ENCODE results near the gene NBR1.
"Not testable (repeated sequence)": the region's sequence is repeated elsewhere in the genome, so short reads cannot be mapped to it uniquely, and the experiment has no call there.

NBR1 gene

DNA sequence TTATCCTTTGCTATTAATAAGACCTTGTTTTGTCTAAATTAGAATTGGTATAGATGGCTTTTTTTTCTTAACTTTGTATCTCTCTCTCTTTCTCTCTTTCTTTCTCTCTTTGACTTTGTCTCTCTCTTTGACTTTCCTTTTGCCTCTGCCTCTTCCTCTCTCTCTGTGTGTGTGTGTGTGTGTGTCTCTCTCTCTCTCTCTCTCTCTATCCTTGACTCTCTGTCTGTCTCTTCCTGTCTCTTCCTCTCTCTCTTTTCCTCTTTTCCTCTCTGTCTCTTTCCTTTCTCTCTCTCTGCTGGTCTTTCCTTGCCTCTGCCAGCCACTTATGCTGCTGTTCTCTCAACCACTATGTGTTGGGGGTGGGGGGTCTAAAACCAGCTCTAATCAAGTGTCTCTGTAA is 5.0 kb upstream of the NBR1 start:
- not testable (repeated sequence) for H3K27ac ChIP-seq (ENCODE audit: low read depth, low read length); H3K4me1 ChIP-seq (ENCODE audit: control insufficient read depth, insufficient read depth, low read length); H3K4me3 ChIP-seq (ENCODE audit: low read depth, low read length); H3K9ac ChIP-seq (ENCODE audit: low read depth, low read length); H3K9me3 ChIP-seq (ENCODE audit: control insufficient read depth, insufficient read depth, low read length); H3K36me3 ChIP-seq (ENCODE audit: control insufficient read depth, insufficient read depth, low read length); H3K27me3 ChIP-seq (ENCODE audit: control insufficient read depth, insufficient read depth, low read length)

DNA sequence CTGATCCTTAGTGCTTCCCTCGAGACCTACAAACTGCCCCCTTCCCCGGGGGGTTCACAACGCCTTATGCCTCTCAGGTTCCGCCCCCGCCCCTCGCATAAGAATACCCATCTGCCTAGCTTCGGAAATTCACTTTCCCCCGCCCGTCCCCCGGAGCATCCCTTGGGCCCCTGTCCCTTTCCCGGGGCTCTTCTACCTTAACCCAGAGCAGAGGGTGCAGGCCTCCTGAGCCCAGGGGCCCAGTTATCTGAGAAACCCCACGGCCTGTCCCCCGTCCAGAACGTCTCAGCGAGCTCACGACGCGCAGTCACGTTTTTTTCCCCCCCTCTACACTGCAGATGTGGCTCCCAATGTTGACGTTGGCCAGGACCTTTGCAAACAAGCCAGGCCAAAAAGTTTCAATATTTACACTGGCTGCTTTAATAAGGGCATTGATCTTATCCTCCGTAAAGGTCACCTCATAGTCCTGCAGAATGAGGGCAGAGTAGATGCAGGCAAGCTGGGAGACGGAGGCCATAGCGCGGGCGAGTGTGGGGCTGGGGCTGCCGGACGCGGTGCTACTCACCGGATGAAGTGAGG is 1.4 kb upstream of the NBR1 start:
- Histone ChIP-seq H3K27me3 (ENCODE audit: control insufficient read depth, insufficient read depth, low read length) (no peaks in the 10 kb centered on the region), H3K9ac (ENCODE audit: low read depth, low read length) (peak overlapping the region; percentile 49), H3K27ac (ENCODE audit: low read depth, low read length) (peak overlapping the region; percentile 96), H3K36me3 (ENCODE audit: control insufficient read depth, insufficient read depth, low read length) (no peaks in the 10 kb centered on the region), H3K4me3 (ENCODE audit: low read depth, low read length) (peak overlapping the region; percentile 84), H3K4me1 (ENCODE audit: control insufficient read depth, insufficient read depth, low read length) (peaks cover 6% of the 10 kb centered on the region; the same call in 1 of the 2 replicates), H3K9me3 (ENCODE audit: control insufficient read depth, insufficient read depth, low read length) (no peaks in the 10 kb centered on the region)

DNA sequence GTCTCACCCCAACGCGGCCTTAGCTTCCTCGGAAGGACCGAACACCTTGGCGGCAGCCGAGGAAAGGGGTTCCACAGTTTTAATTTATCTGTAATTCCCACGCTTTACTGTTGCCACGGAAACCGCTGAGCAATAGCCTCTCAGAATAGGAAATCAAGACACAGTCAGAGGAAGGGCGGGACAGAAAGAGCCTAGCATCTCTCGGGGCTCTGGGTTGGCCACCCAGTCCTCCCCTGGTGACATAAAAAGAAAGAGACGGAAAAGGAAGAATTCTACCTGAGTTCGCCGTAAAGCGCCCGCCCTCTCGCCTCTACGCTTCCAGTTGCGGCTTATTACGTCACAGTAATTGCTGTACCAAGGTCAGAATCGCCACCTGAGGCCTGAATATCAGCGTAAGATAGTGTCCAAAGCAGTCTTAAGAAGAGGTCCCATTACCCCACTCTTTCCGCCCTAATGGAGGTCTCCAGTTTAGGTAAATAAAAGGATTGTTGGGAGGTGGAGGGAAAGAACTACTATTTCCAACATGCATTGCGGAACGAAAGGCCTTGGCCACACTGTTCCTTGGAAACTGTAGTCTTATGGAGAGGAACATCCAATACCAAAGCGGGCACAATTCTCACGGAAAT is 761 bp upstream of the NBR1 start:
- no peaks in the 10 kb centered on the region for H3K36me3 ChIP-seq (ENCODE audit: control insufficient read depth, insufficient read depth, low read length)

DNA sequence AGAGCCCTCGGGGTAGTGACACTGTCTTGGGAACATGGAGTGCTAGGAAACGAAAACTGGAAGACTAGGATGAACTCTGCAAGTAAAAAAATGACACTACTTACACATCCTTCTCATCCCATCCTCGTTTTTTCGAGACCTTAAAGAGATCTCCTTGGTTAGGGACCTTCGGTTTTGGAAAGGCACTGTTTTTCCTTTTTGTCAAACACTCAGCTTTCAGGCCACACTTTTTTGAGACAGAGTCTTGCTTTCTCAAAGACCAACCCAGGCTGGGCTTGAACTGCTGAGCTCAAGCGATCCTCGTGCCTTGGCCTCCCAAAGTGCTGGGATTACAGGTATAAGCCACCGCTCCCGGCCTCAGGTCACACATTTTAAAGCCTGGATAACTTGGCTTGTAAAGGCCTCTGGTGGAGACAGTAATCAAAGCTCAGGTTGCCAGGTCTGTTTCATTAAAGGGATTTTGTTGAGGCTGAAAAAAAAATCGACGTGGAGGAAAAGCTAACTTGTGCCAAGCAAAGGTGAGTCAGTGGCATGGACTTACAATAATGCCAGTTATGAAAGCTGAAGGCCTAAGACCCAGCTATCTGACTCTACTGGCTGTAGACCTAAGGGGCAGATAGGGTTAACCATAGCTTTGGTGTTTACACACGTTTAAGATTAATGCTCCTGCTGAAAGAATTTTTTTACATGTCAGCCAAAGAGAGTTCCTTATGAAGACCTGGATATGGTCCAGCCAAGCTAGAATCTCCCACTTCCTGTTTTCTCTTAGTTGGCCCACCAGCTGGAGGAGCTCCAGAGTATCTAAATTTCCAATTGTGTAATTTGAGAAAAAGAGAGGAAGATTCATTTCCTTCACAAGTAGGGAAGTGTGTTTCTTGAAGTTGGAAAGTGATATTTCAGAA is 823 bp downstream of the NBR1 start:
- Histone ChIP-seq H3K9me3 (ENCODE audit: control insufficient read depth, insufficient read depth, low read length) (no peaks in the 10 kb centered on the region), H3K36me3 (ENCODE audit: control insufficient read depth, insufficient read depth, low read length) (peaks cover 13% of the 10 kb centered on the region), H3K4me3 (ENCODE audit: low read depth, low read length) (peak overlapping the region; percentile 84), H3K9ac (ENCODE audit: low read depth, low read length) (peak overlapping the region; percentile 19), H3K27me3 (ENCODE audit: control insufficient read depth, insufficient read depth, low read length) (no peaks in the 10 kb centered on the region), H3K4me1 (ENCODE audit: control insufficient read depth, insufficient read depth, low read length) (peaks cover 6% of the 10 kb centered on the region; the same call in 1 of the 2 replicates), H3K27ac (ENCODE audit: low read depth, low read length) (peak overlapping the region; percentile 96)

More for the DNA sequence above, 761 bp upstream of the NBR1 start:
- Histone ChIP-seq H3K4me1 (ENCODE audit: control insufficient read depth, insufficient read depth, low read length) (peaks cover 6% of the 10 kb centered on the region; the same call in 1 of the 2 replicates), H3K9me3 (ENCODE audit: control insufficient read depth, insufficient read depth, low read length) (no peaks in the 10 kb centered on the region), H3K9ac (ENCODE audit: low read depth, low read length) (peak overlapping the region; percentile 76), H3K27ac (ENCODE audit: low read depth, low read length) (peak overlapping the region; percentile 96), H3K27me3 (ENCODE audit: control insufficient read depth, insufficient read depth, low read length) (no peaks in the 10 kb centered on the region), H3K4me3 (ENCODE audit: low read depth, low read length) (peak overlapping the region; percentile 84)

DNA sequence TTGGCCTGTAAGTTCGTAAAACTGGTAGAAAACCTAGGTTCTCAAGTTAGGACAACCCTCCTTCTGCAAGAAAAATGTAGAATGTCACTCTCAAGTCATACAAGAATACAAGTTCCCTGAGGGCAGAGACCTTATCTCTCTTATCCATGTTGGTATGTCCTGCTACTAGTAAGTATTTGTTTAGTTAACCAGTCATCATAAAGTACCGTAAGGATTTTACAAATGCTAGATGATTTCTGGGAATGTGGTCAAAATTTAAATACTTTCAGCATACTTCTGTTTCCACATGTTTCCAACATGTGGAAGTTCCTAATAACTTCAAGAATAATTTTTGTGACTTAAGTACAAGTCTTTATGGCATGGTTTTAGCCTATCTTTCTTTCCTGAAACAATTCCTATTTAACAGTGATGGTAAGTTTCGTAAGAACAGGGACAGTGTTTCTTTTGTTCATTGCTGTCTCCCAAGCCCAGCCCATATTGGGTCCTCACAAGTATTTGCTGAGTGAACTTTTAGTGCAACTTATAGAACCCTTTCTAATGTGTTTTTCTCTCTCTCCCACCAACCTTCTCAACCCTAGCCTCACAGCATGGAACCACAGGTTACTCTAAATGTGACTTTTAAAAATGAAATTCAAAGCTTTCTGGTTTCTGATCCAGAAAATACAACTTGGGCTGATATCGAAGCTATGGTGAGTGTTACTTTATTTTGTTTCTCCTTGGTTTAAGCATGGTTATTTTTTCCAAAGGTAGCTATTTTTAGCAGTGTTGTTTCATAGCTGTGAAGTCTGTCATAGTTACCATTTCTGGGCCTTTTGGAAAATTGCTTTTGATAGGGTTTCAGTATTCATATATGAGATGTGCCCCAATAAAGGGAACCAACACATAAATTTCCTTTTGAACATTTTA is 4.5 kb downstream of the NBR1 start:
- no peak overlapping the region for H3K27ac ChIP-seq (ENCODE audit: low read depth, low read length)
- H3K4me1 ChIP-seq (ENCODE audit: control insufficient read depth, insufficient read depth, low read length) = peaks cover 6% of the 10 kb centered on the region; the same call in 1 of the 2 replicates
- no peaks in the 10 kb centered on the region for H3K27me3 ChIP-seq (ENCODE audit: control insufficient read depth, insufficient read depth, low read length)
- H3K9me3 ChIP-seq (ENCODE audit: control insufficient read depth, insufficient read depth, low read length) = no peaks in the 10 kb centered on the region
- H3K9ac ChIP-seq (ENCODE audit: low read depth, low read length) = no peak overlapping the region
- no peak overlapping the region for H3K4me3 ChIP-seq (ENCODE audit: low read depth, low read length)
- peaks cover 45% of the 10 kb centered on the region for H3K36me3 ChIP-seq (ENCODE audit: control insufficient read depth, insufficient read depth, low read length)

DNA sequence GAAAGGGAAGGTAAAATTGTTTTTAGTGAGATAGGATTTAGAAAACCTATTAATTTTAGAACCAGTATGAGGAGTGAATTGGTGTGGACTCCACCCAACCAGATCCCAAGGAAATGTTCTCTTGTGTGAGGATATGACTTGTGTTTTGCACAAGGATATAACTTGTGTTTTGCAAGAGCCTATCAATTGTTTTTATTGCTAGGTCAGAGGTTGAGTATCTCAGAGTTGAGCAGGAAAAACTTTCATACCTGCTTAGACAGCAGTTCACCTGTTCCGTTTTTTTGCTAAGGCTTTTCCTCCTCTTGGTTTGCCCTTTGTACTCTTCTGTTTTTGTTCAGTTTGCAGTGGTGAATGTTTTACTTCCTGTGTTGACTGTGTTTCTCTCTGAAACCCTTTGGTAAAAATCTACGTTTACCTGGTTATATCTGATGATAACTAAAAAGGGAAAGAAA is 5.1 kb downstream of the NBR1 start:
- no peaks in the 10 kb centered on the region for H3K27me3 ChIP-seq (ENCODE audit: control insufficient read depth, insufficient read depth, low read length)
- no peak overlapping the region for H3K9ac ChIP-seq (ENCODE audit: low read depth, low read length)
- H3K27ac ChIP-seq (ENCODE audit: low read depth, low read length) = no peak overlapping the region
- H3K4me3 ChIP-seq (ENCODE audit: low read depth, low read length) = no peak overlapping the region
- no peaks in the 10 kb centered on the region for H3K9me3 ChIP-seq (ENCODE audit: control insufficient read depth, insufficient read depth, low read length)
- peaks cover 51% of the 10 kb centered on the region for H3K36me3 ChIP-seq (ENCODE audit: control insufficient read depth, insufficient read depth, low read length)
- peaks cover 6% of the 10 kb centered on the region; the same call in 1 of the 2 replicates for H3K4me1 ChIP-seq (ENCODE audit: control insufficient read depth, insufficient read depth, low read length)

DNA sequence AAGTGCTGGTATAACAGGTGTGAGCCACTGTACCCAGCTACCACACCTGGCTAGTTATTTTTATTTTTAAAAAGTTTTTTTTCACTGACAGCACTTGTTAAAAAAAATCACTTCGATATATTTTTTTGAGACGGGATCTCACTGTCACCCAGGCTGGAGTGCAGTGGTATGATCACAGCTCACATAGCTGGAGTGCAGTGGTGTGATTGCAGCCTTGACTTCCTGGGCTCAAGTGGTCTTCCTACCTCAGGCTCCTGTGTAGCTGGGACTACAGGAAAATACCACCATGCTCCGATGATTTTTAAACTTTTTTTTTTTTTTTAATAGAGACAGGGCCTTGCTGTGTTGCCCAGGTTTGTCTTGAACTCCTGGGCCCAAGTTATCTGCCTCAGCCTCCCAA is 12.9 kb downstream of the NBR1 start:
- H3K27ac ChIP-seq (ENCODE audit: low read depth, low read length) = no peak overlapping the region
- H3K36me3 ChIP-seq (ENCODE audit: control insufficient read depth, insufficient read depth, low read length) = peaks cover 29% of the 10 kb centered on the region
- H3K4me1 ChIP-seq (ENCODE audit: control insufficient read depth, insufficient read depth, low read length) = no peaks in the 10 kb centered on the region
- no peak overlapping the region for H3K4me3 ChIP-seq (ENCODE audit: low read depth, low read length)
- H3K9me3 ChIP-seq (ENCODE audit: control insufficient read depth, insufficient read depth, low read length) = no peaks in the 10 kb centered on the region
- no peaks in the 10 kb centered on the region for H3K27me3 ChIP-seq (ENCODE audit: control insufficient read depth, insufficient read depth, low read length)
- H3K9ac ChIP-seq (ENCODE audit: low read depth, low read length) = no peak overlapping the region

DNA sequence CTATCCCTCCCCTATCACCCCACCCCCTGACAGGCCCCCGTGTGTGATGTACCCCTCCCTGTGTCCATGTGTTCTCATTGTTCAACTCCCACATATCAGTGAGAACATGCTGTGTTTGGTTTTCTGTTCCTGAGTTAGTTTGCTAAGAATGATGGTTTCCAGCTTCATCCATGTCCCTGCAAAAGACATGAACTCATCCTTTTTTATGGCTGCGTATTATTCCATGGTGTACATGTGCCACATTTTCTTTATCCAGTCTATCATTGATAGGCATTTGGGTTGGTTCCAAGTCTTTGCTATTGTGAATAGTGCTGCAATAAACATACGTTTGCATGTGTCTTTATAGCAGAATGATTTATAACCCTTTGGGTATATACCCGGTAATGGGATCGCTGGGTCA is 15.6 kb downstream of the NBR1 start:
- H3K27me3 ChIP-seq (ENCODE audit: control insufficient read depth, insufficient read depth, low read length); H3K4me1 ChIP-seq (ENCODE audit: control insufficient read depth, insufficient read depth, low read length); H3K4me3 ChIP-seq (ENCODE audit: low read depth, low read length); H3K9me3 ChIP-seq (ENCODE audit: control insufficient read depth, insufficient read depth, low read length); H3K27ac ChIP-seq (ENCODE audit: low read depth, low read length); H3K9ac ChIP-seq (ENCODE audit: low read depth, low read length): not testable (repeated sequence)
- H3K36me3 ChIP-seq (ENCODE audit: control insufficient read depth, insufficient read depth, low read length) = peaks cover 35% of the 10 kb centered on the region

DNA sequence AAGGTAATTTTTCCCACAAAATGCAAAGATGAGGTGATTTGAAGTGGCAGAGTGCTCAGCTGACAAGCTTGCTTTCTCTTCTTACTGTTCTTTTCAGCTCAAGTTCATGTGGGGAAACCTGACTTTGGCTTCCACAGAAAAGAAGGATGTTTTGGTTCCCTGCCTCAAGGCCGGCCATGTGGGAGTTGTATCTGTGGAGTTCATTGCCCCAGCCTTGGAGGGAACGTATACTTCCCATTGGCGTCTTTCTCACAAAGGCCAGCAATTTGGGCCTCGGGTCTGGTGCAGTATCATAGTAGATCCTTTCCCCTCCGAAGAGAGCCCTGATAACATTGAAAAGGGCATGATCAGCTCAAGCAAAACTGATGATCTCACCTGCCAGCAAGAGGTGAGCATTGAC is 22.2 kb downstream of the NBR1 start:
- Histone ChIP-seq H3K9ac (ENCODE audit: low read depth, low read length) (no peak overlapping the region), H3K4me1 (ENCODE audit: control insufficient read depth, insufficient read depth, low read length) (no peaks in the 10 kb centered on the region), H3K4me3 (ENCODE audit: low read depth, low read length) (no peak overlapping the region), H3K9me3 (ENCODE audit: control insufficient read depth, insufficient read depth, low read length) (no peaks in the 10 kb centered on the region), H3K27me3 (ENCODE audit: control insufficient read depth, insufficient read depth, low read length) (no peaks in the 10 kb centered on the region), H3K27ac (ENCODE audit: low read depth, low read length) (no peak overlapping the region), H3K36me3 (ENCODE audit: control insufficient read depth, insufficient read depth, low read length) (peaks cover 74% of the 10 kb centered on the region)

DNA sequence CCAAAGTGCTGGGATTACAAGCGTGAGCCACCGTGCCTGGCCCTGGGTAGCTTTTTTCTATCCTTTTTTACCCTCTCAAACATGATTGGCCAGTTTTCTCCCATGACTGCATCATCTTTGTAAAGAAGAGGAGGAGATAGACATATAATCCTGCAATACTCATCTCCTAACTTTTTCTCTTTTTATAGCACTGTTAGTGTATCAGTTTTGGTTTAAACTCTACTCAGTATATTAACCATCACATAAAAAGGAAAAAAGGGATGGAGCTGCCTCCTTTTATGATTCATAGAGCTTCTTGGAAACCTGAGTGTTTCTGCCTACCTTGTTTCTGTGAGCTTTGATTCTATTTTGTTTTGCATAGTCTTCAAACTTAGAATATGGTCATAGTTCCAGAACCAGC is 28.6 kb downstream of the NBR1 start:
- H3K27ac ChIP-seq (ENCODE audit: low read depth, low read length) = no peak overlapping the region
- H3K9ac ChIP-seq (ENCODE audit: low read depth, low read length) = no peak overlapping the region
- peaks cover 68% of the 10 kb centered on the region for H3K36me3 ChIP-seq (ENCODE audit: control insufficient read depth, insufficient read depth, low read length)
- H3K4me3 ChIP-seq (ENCODE audit: low read depth, low read length) = no peak overlapping the region
- H3K27me3 ChIP-seq (ENCODE audit: control insufficient read depth, insufficient read depth, low read length) = no peaks in the 10 kb centered on the region
- H3K4me1 ChIP-seq (ENCODE audit: control insufficient read depth, insufficient read depth, low read length) = no peaks in the 10 kb centered on the region
- H3K9me3 ChIP-seq (ENCODE audit: control insufficient read depth, insufficient read depth, low read length) = no peaks in the 10 kb centered on the region
